ENCODE data around the gene HAND1.

The HAND1 gene

DNA sequence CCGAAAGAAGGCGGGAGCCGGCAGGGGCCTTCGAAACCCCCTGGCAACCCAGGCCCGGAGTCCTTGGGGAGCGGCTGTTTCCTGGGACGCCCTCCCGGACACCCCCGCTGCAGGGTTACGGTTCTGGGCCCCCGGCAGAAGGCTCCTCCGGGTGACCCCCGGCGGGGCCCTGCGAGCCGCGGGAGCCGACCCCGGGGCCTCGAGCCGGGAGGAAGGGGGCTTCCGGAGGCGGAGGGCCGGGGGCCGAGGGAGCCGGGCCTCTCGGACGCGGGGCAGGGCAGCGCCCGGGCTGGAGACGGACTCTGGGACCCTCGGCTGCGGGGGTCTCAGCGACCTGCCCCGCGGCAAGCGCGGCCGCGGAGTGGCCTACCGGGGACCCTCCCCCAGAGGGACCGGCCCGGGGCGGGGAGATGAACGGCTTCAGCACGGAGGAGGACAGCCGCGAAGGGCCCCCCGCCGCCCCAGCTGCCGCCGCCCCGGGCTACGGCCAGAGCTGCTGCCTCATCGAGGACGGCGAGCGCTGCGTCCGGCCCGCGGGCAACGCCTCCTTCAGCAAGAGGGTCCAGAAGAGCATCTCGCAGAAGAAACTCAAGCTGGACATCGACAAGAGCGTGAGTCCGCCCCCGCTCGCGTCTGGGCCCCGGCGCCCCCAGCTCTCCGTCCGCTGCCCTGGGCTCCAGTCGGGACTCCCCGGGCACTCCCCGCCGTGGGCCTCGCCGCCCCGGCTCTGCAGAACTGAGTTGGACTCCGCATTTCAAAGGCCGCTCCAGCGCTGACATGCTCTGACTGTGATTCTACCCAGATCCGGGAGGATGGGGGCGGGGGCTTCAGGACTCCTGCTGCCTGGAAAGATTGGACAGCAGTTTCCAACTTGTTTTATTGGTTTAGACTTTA lies 31.6 kb downstream of the HAND1 start:
- TF ChIP-seq, protein P1, sequence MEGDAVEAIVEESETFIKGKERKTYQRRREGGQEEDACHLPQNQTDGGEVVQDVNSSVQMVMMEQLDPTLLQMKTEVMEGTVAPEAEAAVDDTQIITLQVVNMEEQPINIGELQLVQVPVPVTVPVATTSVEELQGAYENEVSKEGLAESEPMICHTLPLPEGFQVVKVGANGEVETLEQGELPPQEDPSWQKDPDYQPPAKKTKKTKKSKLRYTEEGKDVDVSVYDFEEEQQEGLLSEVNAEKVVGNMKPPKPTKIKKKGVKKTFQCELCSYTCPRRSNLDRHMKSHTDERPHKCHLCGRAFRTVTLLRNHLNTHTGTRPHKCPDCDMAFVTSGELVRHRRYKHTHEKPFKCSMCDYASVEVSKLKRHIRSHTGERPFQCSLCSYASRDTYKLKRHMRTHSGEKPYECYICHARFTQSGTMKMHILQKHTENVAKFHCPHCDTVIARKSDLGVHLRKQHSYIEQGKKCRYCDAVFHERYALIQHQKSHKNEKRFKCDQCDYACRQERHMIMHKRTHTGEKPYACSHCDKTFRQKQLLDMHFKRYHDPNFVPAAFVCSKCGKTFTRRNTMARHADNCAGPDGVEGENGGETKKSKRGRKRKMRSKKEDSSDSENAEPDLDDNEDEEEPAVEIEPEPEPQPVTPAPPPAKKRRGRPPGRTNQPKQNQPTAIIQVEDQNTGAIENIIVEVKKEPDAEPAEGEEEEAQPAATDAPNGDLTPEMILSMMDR (IDR thresholded peaks at IDR 0.05; ENCODE audit: insufficient read depth, low read length, poor library complexity, severe bottlenecking): no peak
- H3K4me3 ChIP-seq (replicated peaks; ENCODE audit: low read depth, low read length): peak overlapping the region; percentile 95
- peak; percentile 61 for DNase-seq (ENCODE audit: extremely low read depth, insufficient read length)
- no peaks in the 10 kb centered on the region for H3K27me3 ChIP-seq (replicated peaks; ENCODE audit: control insufficient read depth, insufficient read depth, low read length)
- peaks cover 2% of the 10 kb centered on the region; the same call in 1 of the 2 replicates for H3K36me3 ChIP-seq (ENCODE audit: control insufficient read depth, insufficient read depth, low read length)

DNA sequence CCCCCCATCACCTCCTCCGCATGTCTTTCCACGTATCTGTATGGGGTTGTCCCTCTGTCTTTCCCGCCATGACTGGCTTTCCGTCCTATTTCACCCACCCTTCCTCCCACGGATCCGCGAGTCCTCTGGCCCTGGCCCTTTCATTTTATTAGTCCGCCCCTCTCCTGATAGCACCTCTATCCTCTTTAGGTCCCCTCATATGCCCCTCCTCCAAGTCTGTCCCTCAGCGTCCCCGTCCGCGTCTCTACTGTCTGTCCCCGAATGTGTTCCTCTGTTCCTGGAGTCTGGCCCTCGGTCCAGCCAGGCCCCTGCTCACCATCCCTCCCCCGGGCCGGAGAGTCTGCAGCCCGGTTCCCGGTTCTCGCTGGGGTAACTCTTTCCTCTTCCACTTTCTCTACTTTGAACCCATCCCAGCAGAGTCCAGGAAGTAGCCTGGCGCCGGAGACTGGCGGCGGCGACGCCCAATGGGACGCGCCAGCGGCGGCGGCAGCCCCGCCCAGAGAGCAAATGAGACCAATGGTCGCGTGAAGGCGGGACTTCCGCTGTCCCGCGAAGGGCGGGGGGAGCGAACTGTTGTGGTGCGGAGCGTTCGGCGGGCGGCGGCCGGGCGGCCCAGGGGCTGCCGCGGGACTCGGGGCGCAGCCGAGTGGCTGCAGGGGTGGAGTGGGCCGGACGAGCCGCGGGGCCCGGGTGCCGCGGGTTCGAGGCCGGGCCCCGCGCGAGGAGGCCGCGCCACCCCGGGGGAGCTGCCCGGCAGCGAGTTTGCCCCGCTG lies 32.4 kb downstream of the HAND1 start, which contains the start of gene SAP30L:
TSS of gene SAP30L (plus strand) at position 576 of the 773 bp plus-strand sequence. CDS start 608 bp downstream, outside the sequence.
- Histone ChIP-seq H3K4me3 (replicated peaks; ENCODE audit: low read depth, low read length) (peak within 1 kb of the TSS; percentile 95), H3K36me3 (ENCODE audit: control insufficient read depth, insufficient read depth, low read length) (peaks cover 7% of the 10 kb centered on the region), H3K27me3 (replicated peaks; ENCODE audit: control insufficient read depth, insufficient read depth, low read length) (no peaks in the 10 kb centered on the region)
- TF ChIP-seq, protein P1 (IDR thresholded peaks at IDR 0.05; ENCODE audit: insufficient read depth, low read length, poor library complexity, severe bottlenecking): no peak
- peak; percentile 98 for DNase-seq (ENCODE audit: extremely low read depth, insufficient read length)

DNA sequence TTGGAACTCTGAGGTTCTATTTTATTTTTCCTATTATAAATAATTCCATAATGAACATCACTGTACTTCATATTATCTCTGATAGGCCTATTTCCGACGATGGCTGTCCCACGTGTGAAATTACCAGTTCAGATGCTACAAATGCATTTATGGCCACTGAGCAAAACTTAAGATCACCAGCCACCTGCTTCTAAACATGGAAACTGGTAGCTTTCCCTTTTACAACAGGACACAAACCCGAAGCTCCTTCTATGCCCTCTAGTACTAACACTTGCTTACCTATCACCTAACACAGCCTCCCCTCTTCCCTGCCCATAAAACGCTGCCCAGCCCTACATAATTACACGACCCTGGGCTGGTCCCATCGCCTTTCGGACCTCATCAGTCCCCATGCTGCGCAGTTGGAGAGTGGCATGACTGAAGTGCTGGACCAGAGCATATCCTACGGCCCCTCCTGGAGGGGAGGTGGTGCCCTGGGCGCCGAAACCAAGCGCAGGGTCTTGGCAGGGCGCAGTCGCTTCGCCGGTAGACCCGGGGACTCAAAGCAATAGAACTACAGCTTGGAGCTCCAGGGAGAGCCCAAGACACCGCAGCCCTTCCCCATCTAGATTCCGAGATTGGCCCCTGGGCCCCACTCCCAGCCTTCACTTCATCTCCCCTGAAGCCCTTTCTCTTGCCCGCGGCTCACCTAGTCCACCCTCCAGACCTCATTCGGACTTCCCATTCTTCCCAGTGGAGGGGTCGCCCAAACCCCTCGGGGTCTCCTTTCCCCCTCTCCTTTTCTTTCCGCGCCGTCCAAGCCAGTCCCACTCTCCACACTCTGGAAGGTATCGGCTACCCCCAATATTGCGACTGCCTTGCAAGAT lies 33.2 kb downstream of the HAND1 start:
- Histone ChIP-seq H3K36me3 (ENCODE audit: control insufficient read depth, insufficient read depth, low read length) (peaks cover 11% of the 10 kb centered on the region), H3K4me3 (replicated peaks; ENCODE audit: low read depth, low read length) (peak overlapping the region; percentile 95), H3K27me3 (replicated peaks; ENCODE audit: control insufficient read depth, insufficient read depth, low read length) (no peaks in the 10 kb centered on the region)
- TF ChIP-seq, protein P1 (IDR thresholded peaks at IDR 0.05; ENCODE audit: insufficient read depth, low read length, poor library complexity, severe bottlenecking): no peak
- peak; percentile 48 for DNase-seq (ENCODE audit: extremely low read depth, insufficient read length)

DNA sequence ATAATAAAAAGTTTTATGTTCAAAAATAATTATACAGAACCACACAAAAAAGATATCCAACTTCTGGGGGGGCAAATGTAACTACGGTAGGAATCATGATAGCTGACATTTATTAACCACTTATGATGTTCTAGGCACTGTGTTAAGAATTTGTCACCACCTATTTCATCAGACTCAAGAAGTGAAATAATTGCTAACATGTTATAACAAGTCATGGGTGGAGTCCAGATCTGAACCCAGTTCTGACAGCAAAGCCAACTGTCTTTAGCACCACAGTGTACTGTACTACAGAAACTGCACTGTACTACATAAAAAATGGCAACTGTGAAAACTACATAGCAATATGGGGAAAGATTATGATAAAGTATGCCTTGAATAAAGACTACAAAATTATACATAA lies 35.2 kb downstream of the HAND1 start:
- H3K36me3 ChIP-seq (ENCODE audit: control insufficient read depth, insufficient read depth, low read length): peaks cover 14% of the 10 kb centered on the region
- no peak overlapping the region for H3K4me3 ChIP-seq (replicated peaks; ENCODE audit: low read depth, low read length)
- no peaks in the 10 kb centered on the region for H3K27me3 ChIP-seq (replicated peaks; ENCODE audit: control insufficient read depth, insufficient read depth, low read length)
- TF ChIP-seq, protein P1 (IDR thresholded peaks at IDR 0.05; ENCODE audit: insufficient read depth, low read length, poor library complexity, severe bottlenecking): no peak
- no peak for DNase-seq (ENCODE audit: extremely low read depth, insufficient read length)

DNA sequence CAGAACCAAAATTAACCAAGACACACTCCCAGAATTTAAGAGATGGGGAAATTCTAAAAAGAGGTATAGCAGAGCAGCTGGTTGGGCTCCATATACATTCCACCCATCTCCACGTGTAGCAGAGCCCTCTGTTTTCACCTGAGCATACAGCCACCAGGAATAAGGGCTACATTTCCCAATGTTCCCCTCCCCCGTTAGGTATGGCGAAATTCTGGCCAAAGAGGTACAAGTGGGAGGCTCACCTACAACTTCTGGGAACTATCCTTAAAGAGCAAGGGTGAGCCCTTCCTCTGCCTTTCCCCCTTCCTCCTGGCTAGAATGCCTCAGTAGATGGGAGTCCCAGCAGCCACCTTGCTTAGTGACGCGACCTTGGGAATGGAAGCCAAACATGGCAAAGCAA lies 37.5 kb downstream of the HAND1 start:
- H3K4me3 ChIP-seq (replicated peaks; ENCODE audit: low read depth, low read length): no peak overlapping the region
- DNase-seq (ENCODE audit: extremely low read depth, insufficient read length): no peak
- H3K36me3 ChIP-seq (ENCODE audit: control insufficient read depth, insufficient read depth, low read length): peaks cover 16% of the 10 kb centered on the region
- no peaks in the 10 kb centered on the region for H3K27me3 ChIP-seq (replicated peaks; ENCODE audit: control insufficient read depth, insufficient read depth, low read length)
- TF ChIP-seq, protein P1 (IDR thresholded peaks at IDR 0.05; ENCODE audit: insufficient read depth, low read length, poor library complexity, severe bottlenecking): no peak
